Mesothelial cell of epicardium (in vitro differentiated cells): ENCODE results near the gene MYADML2. TPM values are rescaled to one million over a fixed set of nuclear protein-coding genes. Genes with fewer than 3 reads are reported as not detected.

Source experiments
- DNase-seq, 2 experiments: peaks; one replicate each; pipeline ENCODE4 v3.0.0; 2021; ENCODE audit warnings: low spot score in 2 of 2; ENCODE audit not compliant: unreplicated experiment in 2 of 2
- H3K27ac Mint-ChIP-seq: 2 replicates; pipeline ENCODE4 v1.8.0; 2021; ENCODE audit warnings: mixed read lengths
- H3K27me3 Mint-ChIP-seq: 2 replicates; pipeline ENCODE4 v1.8.0; 2021; ENCODE audit warnings: low read depth, mixed read lengths
- H3K36me3 Mint-ChIP-seq: 2 replicates; pipeline ENCODE4 v1.8.0; 2021; ENCODE audit warnings: mixed read lengths
- H3K4me1 Mint-ChIP-seq: 2 replicates; pipeline ENCODE4 v1.8.0; 2021; ENCODE audit warnings: mixed read lengths
- H3K4me3 Mint-ChIP-seq: 2 replicates; pipeline ENCODE4 v1.8.0; 2021; ENCODE audit warnings: mild to moderate bottlenecking, moderate library complexity, mixed read lengths
- H3K9me3 Mint-ChIP-seq: 2 replicates; pipeline ENCODE4 v1.8.0; 2021; ENCODE audit warnings: mixed read lengths
- total RNA-seq: library from RNA; stranded (reverse); gene quantifications from 3 replicates; pipeline ENCODE4 v1.2.1, GENCODE V29; 2021
- TF ChIP-seq, protein P1 (sequence below): fragments of 200-600 bp; sonication (generic); IDR thresholded peaks from one replicate; pipeline ENCODE4 v1.5.0; 2021; ENCODE audit warnings: antibody characterized with exemption; ENCODE audit not compliant: unreplicated experiment

The MYADML2 gene
- total RNA-seq, 1 donor from 2014 or later, result not detected

DNA sequence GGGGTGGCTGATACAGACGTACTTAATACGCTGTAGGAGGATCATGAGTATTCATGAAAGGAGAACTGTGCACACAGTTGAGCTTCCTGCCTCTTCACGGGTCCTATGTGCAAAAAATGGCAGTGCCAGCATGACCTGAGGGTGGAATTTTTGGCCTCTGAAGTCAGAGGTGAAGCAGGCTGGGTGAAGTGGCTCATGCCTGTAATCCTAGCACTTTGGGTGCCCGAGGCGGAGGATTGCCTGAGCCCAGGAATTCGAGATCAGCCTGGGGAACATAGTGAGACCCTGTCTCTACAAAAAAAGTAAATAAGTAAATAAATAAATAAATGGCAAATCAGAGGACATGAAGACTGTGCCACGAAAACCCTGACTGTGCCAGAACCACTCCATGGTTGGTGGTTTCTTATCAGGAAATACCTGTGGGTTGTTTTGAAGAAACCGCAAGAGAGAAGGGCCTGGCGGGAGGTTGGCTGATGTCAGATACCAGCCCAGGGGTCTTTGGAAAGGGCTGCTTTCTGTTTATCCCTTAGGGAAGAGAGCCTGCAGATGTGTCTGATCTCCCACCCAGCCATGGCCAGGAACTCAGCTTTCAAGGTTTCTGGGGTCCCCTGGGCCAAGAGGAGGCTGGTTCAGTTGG, 33.8 kb upstream of the MYADML2 start:
- Mint-ChIP-seq H3K27me3 (no peaks in the 10 kb centered on the region), H3K4me3 (no peak overlapping the region), H3K27ac (no peak overlapping the region), H3K36me3 (peaks cover 9% of the 10 kb centered on the region), H3K9me3 (no peaks in the 10 kb centered on the region), H3K4me1 (peaks cover 18% of the 10 kb centered on the region)
- TF ChIP-seq, protein P1, sequence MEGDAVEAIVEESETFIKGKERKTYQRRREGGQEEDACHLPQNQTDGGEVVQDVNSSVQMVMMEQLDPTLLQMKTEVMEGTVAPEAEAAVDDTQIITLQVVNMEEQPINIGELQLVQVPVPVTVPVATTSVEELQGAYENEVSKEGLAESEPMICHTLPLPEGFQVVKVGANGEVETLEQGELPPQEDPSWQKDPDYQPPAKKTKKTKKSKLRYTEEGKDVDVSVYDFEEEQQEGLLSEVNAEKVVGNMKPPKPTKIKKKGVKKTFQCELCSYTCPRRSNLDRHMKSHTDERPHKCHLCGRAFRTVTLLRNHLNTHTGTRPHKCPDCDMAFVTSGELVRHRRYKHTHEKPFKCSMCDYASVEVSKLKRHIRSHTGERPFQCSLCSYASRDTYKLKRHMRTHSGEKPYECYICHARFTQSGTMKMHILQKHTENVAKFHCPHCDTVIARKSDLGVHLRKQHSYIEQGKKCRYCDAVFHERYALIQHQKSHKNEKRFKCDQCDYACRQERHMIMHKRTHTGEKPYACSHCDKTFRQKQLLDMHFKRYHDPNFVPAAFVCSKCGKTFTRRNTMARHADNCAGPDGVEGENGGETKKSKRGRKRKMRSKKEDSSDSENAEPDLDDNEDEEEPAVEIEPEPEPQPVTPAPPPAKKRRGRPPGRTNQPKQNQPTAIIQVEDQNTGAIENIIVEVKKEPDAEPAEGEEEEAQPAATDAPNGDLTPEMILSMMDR, result no peak
- no peak for DNase-seq

DNA sequence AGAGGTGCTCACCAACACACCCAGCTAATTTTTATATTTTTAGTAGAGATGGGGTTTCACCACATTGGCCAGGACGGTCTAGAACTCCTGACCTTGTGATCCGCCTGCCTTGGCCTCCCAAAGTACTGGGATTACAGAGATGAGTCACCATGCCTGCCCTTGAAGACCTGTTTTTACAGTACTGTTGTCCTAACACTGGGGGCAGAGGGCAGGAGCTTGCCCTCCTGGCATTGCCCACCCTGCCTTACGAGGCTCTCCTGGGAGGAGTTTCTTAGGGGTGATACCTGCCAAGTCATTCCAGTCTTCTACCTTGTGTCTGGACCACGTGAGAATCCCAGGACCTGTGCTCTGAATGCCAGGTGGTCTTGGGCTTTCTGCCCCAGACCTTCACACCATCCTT, 33.1 kb upstream of the MYADML2 start:
- Mint-ChIP-seq H3K27ac (no peak overlapping the region), H3K4me1 (peaks cover 18% of the 10 kb centered on the region), H3K4me3 (peak overlapping the region; percentile 41), H3K9me3 (no peaks in the 10 kb centered on the region), H3K36me3 (peaks cover 9% of the 10 kb centered on the region), H3K27me3 (no peaks in the 10 kb centered on the region)
- TF ChIP-seq, protein P1, result no peak
- no peak for DNase-seq

DNA sequence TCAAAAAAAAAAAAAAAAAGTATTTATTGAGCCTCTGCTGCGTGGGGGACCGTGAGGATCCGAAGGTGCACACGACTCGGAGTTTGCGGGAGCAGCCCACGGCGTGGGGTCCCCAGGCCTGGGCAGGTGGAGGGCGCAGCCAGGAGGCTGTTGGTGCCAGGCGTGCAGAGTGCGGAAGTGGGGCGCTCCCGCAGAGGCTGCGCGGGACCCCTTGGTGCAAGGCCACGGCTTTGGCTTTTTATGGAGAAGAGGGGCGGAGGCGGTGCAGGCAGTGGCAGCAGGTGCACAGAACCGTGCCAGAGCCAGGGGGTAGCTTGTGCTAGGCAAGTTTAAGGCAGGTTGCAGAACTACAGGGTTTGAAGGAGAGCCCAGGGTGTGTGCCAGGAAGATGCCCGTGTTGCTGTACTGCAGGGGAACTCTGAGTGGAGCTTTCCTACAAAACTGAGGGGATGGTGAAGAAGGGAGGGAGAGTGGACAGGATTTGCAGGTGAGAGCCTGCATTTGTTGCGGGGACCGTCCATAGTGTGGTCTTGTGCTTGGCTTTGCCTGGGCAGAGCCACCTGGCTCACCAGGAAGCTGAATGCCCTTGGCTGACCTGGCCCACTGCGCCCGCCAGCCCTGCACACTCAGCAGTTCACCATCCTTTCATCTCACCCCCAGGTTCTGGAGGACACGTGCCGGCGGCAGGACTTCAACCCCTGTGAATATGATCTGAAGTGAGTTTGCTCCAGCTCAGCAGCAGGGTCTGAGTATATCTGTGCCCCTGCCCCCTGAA, 31.7 kb upstream of the MYADML2 start:
- H3K27ac Mint-ChIP-seq, result peak overlapping the region; percentile 50

DNA sequence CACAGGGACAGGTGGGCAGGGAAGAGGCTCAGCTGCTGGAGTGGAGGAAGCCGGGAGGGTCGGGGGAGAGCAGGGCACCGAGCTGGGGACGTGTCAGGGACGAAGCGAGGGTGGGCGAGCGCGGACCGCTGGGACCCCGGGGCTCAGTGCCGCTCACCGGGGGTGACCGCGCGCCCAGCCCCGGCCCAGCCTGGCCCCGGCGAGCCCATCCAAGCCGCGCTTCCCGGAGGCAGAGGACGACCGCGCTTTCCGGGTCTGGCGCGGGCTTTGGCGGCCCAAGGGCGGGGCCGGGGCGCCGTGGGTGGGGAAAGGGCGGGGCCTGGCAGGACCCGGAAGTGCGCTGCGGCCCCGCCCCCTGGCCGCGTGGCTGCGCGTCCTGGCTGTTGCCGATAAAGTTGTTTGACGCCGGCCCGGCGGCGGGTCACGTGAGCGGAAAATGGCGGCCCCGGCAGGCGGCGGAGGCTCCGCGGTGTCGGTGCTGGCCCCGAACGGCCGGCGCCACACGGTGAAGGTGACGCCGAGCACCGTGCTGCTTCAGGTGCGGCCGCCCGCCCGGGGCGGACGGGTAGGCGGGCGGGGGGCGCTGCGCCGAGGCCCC, 30.3 kb upstream of the MYADML2 start, which contains the start of gene ASPSCR1:
TSS of gene ASPSCR1 (plus strand) at position 419 of the 598 bp plus-strand sequence. CDS start at position 437, 18 bp downstream.
- H3K27me3 Mint-ChIP-seq, result no peaks in the 10 kb centered on the region
- peak within 1 kb of the TSS; percentile 89 for H3K4me3 Mint-ChIP-seq
- H3K27ac Mint-ChIP-seq, result peak within 1 kb of the TSS; percentile 90
- peaks cover 3% of the 10 kb centered on the region for H3K9me3 Mint-ChIP-seq
- DNase-seq, result peak; percentile 94 to 96
- TF ChIP-seq, protein P1, result no peak
- H3K36me3 Mint-ChIP-seq, result peaks cover 5% of the 10 kb centered on the region
- peaks cover 14% of the 10 kb centered on the region for H3K4me1 Mint-ChIP-seq

More for the DNA sequence above, 31.7 kb upstream of the MYADML2 start:
- TF ChIP-seq, protein P1, result no peak
- H3K9me3 Mint-ChIP-seq, result no peaks in the 10 kb centered on the region
- DNase-seq, result no peak
- peaks cover 18% of the 10 kb centered on the region for H3K4me1 Mint-ChIP-seq
- peaks cover 5% of the 10 kb centered on the region for H3K36me3 Mint-ChIP-seq
- no peaks in the 10 kb centered on the region for H3K27me3 Mint-ChIP-seq
- H3K4me3 Mint-ChIP-seq, result peak overlapping the region; percentile 71

DNA sequence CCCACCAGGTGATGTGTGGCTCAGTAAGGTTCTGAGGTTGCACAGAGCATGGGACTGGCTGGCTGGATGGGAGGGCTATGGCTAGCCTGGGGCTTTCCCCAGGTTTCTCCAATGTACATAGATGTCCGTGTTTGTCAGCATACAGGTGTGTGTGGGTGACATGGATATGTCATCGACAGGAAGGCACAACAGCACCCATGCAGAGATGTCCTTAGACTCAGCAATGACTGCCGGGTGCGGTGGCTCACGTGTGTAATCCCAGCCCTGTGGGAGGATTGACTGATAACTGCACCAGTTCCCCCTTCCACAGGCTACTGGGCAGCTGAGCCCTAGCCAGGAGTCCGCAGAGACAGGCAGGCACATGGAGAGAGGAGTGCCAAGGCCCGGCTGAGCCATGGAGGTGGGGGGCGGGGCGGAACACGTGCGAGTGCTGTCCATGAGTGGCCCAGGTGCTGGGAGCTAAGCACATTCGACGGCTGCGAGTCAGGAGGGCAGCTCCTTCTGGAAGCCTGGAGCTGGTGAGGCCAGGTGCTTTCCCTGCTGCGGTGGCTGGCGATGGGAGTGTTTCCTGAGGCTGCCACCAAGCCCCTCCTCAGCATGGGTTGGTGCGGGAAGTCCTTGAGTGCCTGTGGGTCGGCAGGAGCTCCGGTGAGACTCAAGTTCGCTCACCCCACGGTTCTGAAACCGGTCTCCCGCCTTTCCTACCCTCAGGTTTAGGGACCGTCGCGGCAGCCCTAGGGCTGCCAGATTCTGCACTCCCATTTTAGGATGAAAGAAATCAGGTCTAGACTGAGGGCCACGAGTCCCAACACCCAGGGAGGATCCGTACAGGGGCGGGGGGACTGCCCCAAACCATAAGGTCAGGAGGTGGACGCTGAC, 29.5 kb upstream of the MYADML2 start:
- H3K27ac Mint-ChIP-seq, result peak overlapping the region; percentile 90
- H3K4me3 Mint-ChIP-seq, result peak overlapping the region; percentile 89
- peaks cover 4% of the 10 kb centered on the region for H3K9me3 Mint-ChIP-seq
- H3K36me3 Mint-ChIP-seq, result peaks cover 5% of the 10 kb centered on the region
- no peak for DNase-seq
- TF ChIP-seq, protein P1, result no peak
- no peaks in the 10 kb centered on the region for H3K27me3 Mint-ChIP-seq
- peaks cover 12% of the 10 kb centered on the region for H3K4me1 Mint-ChIP-seq
